Measurements from ENCODE around the gene PIAS4. TPM values are rescaled to one million over a fixed set of nuclear protein-coding genes. Genes with fewer than 3 reads are reported as not detected.

PIAS4 gene
- total RNA-seq, 2 experiments from 2014 or later = 23.0 to 37.3 TPM

- ChIA-PET CTCF (interaction anchor here (1.1 kb wide), 1 partner anchor 10 kb away, joined by 3 read pairs; no protein-coding TSS in a partner anchor), POLR2A (no interaction called here)
- peak; percentile 68 for ATAC-seq
- Mint-ChIP-seq H3K27ac (peak overlapping the region; percentile 75), H3K27me3 (no peaks in the 10 kb centered on the region), H3K9me3 (ENCODE audit: low read depth) (peaks cover 3% of the 10 kb centered on the region), H3K4me3 (no peak overlapping the region), H3K4me1 (peaks cover 34% of the 10 kb centered on the region), H3K36me3 (ENCODE audit: low read depth) (peaks cover 47% of the 10 kb centered on the region)
- peak; percentile 59 for DNase-seq
- intact Hi-C loops (cut with DNase I, micrococcal nuclease) = no loop called here
Measured at GRCh38 chr19:4051175-4052101, 43.9 kb downstream of the PIAS4 start.

GRCh38 chr19:4052114-4052992, 44.8 kb downstream of the PIAS4 start:
- Mint-ChIP-seq H3K4me3 (no peak overlapping the region), H3K27me3 (no peaks in the 10 kb centered on the region), H3K9me3 (ENCODE audit: low read depth) (peaks cover 3% of the 10 kb centered on the region), H3K27ac (no peak overlapping the region), H3K36me3 (ENCODE audit: low read depth) (peaks cover 47% of the 10 kb centered on the region), H3K4me1 (peaks cover 34% of the 10 kb centered on the region)
- ATAC-seq (no peak), DNase-seq (no peak)
- ChIA-PET POLR2A (no interaction called here), CTCF (no interaction called here)
- intact Hi-C loops (cut with DNase I, micrococcal nuclease) = no loop called here

- ChIA-PET POLR2A (no interaction called here), CTCF (no interaction called here)
- ATAC-seq (no peak), DNase-seq (no peak)
- Mint-ChIP-seq H3K27me3 (no peaks in the 10 kb centered on the region), H3K9me3 (ENCODE audit: low read depth) (peaks cover 3% of the 10 kb centered on the region), H3K27ac (no peak overlapping the region), H3K4me3 (no peak overlapping the region), H3K4me1 (peaks cover 40% of the 10 kb centered on the region), H3K36me3 (ENCODE audit: low read depth) (peaks cover 49% of the 10 kb centered on the region)
- intact Hi-C loops (cut with DNase I, micrococcal nuclease) = no loop called here
Measured at GRCh38 chr19:4052993-4053422, 45.5 kb downstream of the PIAS4 start.

- H3K4me1 Mint-ChIP-seq = peaks cover 45% of the 10 kb centered on the region
- POLR2A ChIA-PET = no interaction called here
Measured at GRCh38 chr19:4053423-4054324, 46.1 kb downstream of the PIAS4 start.

GRCh38 chr19:4054441-4055208, 47.1 kb downstream of the PIAS4 start:
- CTCF ChIA-PET = no interaction called here
- Mint-ChIP-seq H3K4me3 (no peak overlapping the region), H3K9me3 (ENCODE audit: low read depth) (peaks cover 3% of the 10 kb centered on the region), H3K27ac (no peak overlapping the region), H3K36me3 (ENCODE audit: low read depth) (peaks cover 47% of the 10 kb centered on the region), H3K4me1 (peaks cover 53% of the 10 kb centered on the region), H3K27me3 (no peaks in the 10 kb centered on the region)
- ATAC-seq (no peak), DNase-seq (no peak)
- intact Hi-C loops (cut with DNase I, micrococcal nuclease) = no loop called here
- POLR2A ChIA-PET = interaction anchor here (0.6 kb wide), 1 partner anchor 14 kb away, joined by 3 read pairs; no protein-coding TSS in a partner anchor

More at GRCh38 chr19:4053423-4054324, 46.1 kb downstream of the PIAS4 start:
- Mint-ChIP-seq H3K27me3 (no peaks in the 10 kb centered on the region), H3K27ac (peak overlapping the region; percentile 49), H3K9me3 (ENCODE audit: low read depth) (peaks cover 3% of the 10 kb centered on the region), H3K36me3 (ENCODE audit: low read depth) (peaks cover 48% of the 10 kb centered on the region), H3K4me3 (no peak overlapping the region)
- ATAC-seq (no peak), DNase-seq (no peak)
- CTCF ChIA-PET = no interaction called here
- intact Hi-C loops (cut with DNase I, micrococcal nuclease) = no loop called here

- ChIA-PET CTCF (no interaction called here), POLR2A (interaction anchor here (0.6 kb wide), 1 partner anchor 14 kb away, joined by 3 read pairs; no protein-coding TSS in a partner anchor)
- Mint-ChIP-seq H3K9me3 (ENCODE audit: low read depth) (peaks cover 3% of the 10 kb centered on the region), H3K4me3 (no peak overlapping the region), H3K27ac (no peak overlapping the region), H3K27me3 (no peaks in the 10 kb centered on the region), H3K36me3 (ENCODE audit: low read depth) (peaks cover 44% of the 10 kb centered on the region), H3K4me1 (peaks cover 54% of the 10 kb centered on the region)
- DNase-seq (no peak), ATAC-seq (no peak)
- intact Hi-C loops (cut with DNase I, micrococcal nuclease) = no loop called here
Measured at GRCh38 chr19:4055209-4055552, 47.6 kb downstream of the PIAS4 start.

- Mint-ChIP-seq H3K4me1 (peaks cover 50% of the 10 kb centered on the region), H3K36me3 (ENCODE audit: low read depth) (peaks cover 27% of the 10 kb centered on the region)
- POLR2A ChIA-PET = interaction anchor here (0.5 to 1.0 kb wide), 4 partner anchors 7 to 296 kb away, joined by 3 to 5 read pairs (median 4); partner anchors contain the start of gene MRPL54
Measured at GRCh38 chr19:4057931-4058692, 50.6 kb downstream of the PIAS4 start.

GRCh38 chr19:4058693-4059452, 51.3 kb downstream of the PIAS4 start:
- peaks cover 49% of the 10 kb centered on the region for H3K4me1 Mint-ChIP-seq
- intact Hi-C loops (cut with DNase I, micrococcal nuclease) = no loop called here
- no peak for DNase-seq

More at GRCh38 chr19:4057931-4058692, 50.6 kb downstream of the PIAS4 start:
- ATAC-seq (peak; percentile 59), DNase-seq (peak; percentile 80)
- CTCF ChIA-PET = interaction anchor here (0.6 to 0.7 kb wide), 2 partner anchors 15 to 58 kb away, joined by 3 read pairs; no protein-coding TSS in a partner anchor
- Mint-ChIP-seq H3K27ac (peak overlapping the region; percentile 37), H3K9me3 (ENCODE audit: low read depth) (peaks cover 3% of the 10 kb centered on the region), H3K4me3 (no peak overlapping the region), H3K27me3 (no peaks in the 10 kb centered on the region)
- intact Hi-C loops (cut with DNase I, micrococcal nuclease) = no loop called here

GRCh38 chr19:4059453-4059871, 51.9 kb downstream of the PIAS4 start:
- POLR2A ChIA-PET = no interaction called here
- H3K27me3 Mint-ChIP-seq = no peaks in the 10 kb centered on the region
- intact Hi-C loops (cut with DNase I, micrococcal nuclease) = no loop called here
- H3K27ac Mint-ChIP-seq = no peak overlapping the region
- peak overlapping the region; percentile 26 for H3K4me3 Mint-ChIP-seq
- CTCF ChIA-PET = no interaction called here
- DNase-seq = no peak
- no peak for ATAC-seq
- peaks cover 50% of the 10 kb centered on the region for H3K4me1 Mint-ChIP-seq
- no peaks in the 10 kb centered on the region for H3K9me3 Mint-ChIP-seq (ENCODE audit: low read depth)
- peaks cover 24% of the 10 kb centered on the region for H3K36me3 Mint-ChIP-seq (ENCODE audit: low read depth)

More at GRCh38 chr19:4058693-4059452, 51.3 kb downstream of the PIAS4 start:
- Mint-ChIP-seq H3K9me3 (ENCODE audit: low read depth) (no peaks in the 10 kb centered on the region), H3K36me3 (ENCODE audit: low read depth) (peaks cover 21% of the 10 kb centered on the region), H3K27me3 (no peaks in the 10 kb centered on the region), H3K27ac (no peak overlapping the region), H3K4me3 (peak overlapping the region; percentile 26)
- CTCF ChIA-PET = interaction anchor here (0.6 kb wide), 1 partner anchor 14 kb away, joined by 3 read pairs; no protein-coding TSS in a partner anchor
- no peak for ATAC-seq
- POLR2A ChIA-PET = interaction anchor here (0.5 to 1.0 kb wide), 3 partner anchors 41 to 297 kb away, joined by 3 to 4 read pairs (median 4); partner anchors contain the start of gene MRPL54
